CD14-positive monocyte (primary cell): ENCODE results near the gene ABCA4. TPM values are rescaled to one million over a fixed set of nuclear protein-coding genes. Genes with fewer than 3 reads are reported as not detected.

Experiments used
- polyA plus RNA-seq, 3 donors: library from polyadenylated mRNA; depleted of rRNA in 1 of 3; unstranded in 2 of 3; stranded (reverse) in 1 of 3; fragments of 300-500 nt in 2 of 3; fragments of >200 nt in 1 of 3; fragmentation: Illumina TruSeq in 2 of 3; gene quantifications; 1 replicate in 2 of 3; 2 replicates in 1 of 3; pipeline ENCODE4 v1.2.3, GENCODE V29; 2012 to 2021

Gene ABCA4
- polyA plus RNA-seq, 3 donors = not detected

Other genes starting within 250 kb of the ABCA4 start
- 10 to 100 TPM; 21.1 to 68.8 (median 42.1) TPM for gene DNTTIP2, start 241.9 kb downstream of the ABCA4 start, polyA plus RNA-seq
- 1 to 10 TPM; 1.2 to 4.4 (median 3.2) TPM for gene GCLM, start 211.7 kb downstream of the ABCA4 start, polyA plus RNA-seq
- under 1 TPM; 0.69 to 0.98 (median 0.81) TPM for gene ARHGAP29, start 116.4 kb upstream of the ABCA4 start, polyA plus RNA-seq